MM.1S (cell line): ENCODE measurements around the gene SMOC1.

Source experiments
- DNase-seq: peaks from one replicate; pipeline ENCODE4 v3.0.0-alpha.2; 2015
- H2AFZ ChIP-seq: fragments of 300-600 bp; sonication (generic); 2 replicates; pipeline ENCODE4 v1.6.0; 2016; ENCODE audit warnings: antibody characterized with exemption, low read length
- H3F3A ChIP-seq: fragments of 300-600 bp; sonication (generic); 2 replicates; pipeline ENCODE4 v1.6.1; 2016; ENCODE audit warnings: mild to moderate bottlenecking, antibody characterized with exemption, low read length, moderate library complexity, mixed read lengths; ENCODE audit not compliant: insufficient read depth
- H3K27ac ChIP-seq: fragments of 300-600 bp; sonication (generic); 2 replicates; pipeline ENCODE4 v1.5.1; 2016; ENCODE audit warnings: mild to moderate bottlenecking, low read length
- H3K27me3 ChIP-seq: fragments of 300-600 bp; sonication (generic); replicated peaks from 2 replicates; pipeline ENCODE4 v1.6.0; 2016; ENCODE audit warnings: low read length; ENCODE audit not compliant: insufficient read depth
- H3K36me3 ChIP-seq: fragments of 300-600 bp; sonication (generic); replicated peaks from 2 replicates; pipeline ENCODE4 v1.6.1; 2016; ENCODE audit warnings: mild to moderate bottlenecking, low read length, mixed read lengths; ENCODE audit not compliant: insufficient read depth
- H3K4me1 ChIP-seq: fragments of 300-600 bp; sonication (generic); 2 replicates; pipeline ENCODE4 v1.6.1; 2016; ENCODE audit warnings: low read length, mixed read lengths
- H3K4me2 ChIP-seq: fragments of 300-600 bp; sonication (generic); 2 replicates; pipeline ENCODE4 v1.6.0; 2016; ENCODE audit warnings: low read depth, low read length
- H3K4me3 ChIP-seq: fragments of 300-600 bp; sonication (generic); 2 replicates; pipeline ENCODE4 v1.5.1; 2016; ENCODE audit warnings: low read length, mixed read lengths
- H3K79me2 ChIP-seq: fragments of 300-600 bp; sonication (generic); 2 replicates; pipeline ENCODE4 v1.6.1; 2016; ENCODE audit warnings: mixed run types, low read length, mixed read lengths
- H3K9ac ChIP-seq: fragments of 300-600 bp; sonication (generic); 2 replicates; pipeline ENCODE4 v1.6.1; 2016; ENCODE audit warnings: low read length, mixed read lengths
- H3K9me2 ChIP-seq: fragments of 300-600 bp; sonication (generic); replicated peaks from 2 replicates; pipeline ENCODE4 v1.6.1; 2016; ENCODE audit warnings: mild to moderate bottlenecking, low read length, mixed read lengths; ENCODE audit not compliant: insufficient read depth
- H3K9me3 ChIP-seq: fragments of 300-600 bp; sonication (generic); replicated peaks from 2 replicates; pipeline ENCODE4 v1.6.1; 2016; ENCODE audit warnings: mild to moderate bottlenecking, low read length, mixed read lengths; ENCODE audit not compliant: insufficient read depth
- H4K20me1 ChIP-seq: fragments of 300-600 bp; sonication (generic); 2 replicates; pipeline ENCODE4 v1.6.1; 2016; ENCODE audit warnings: mild to moderate bottlenecking, low read length, moderate library complexity, mixed read lengths; ENCODE audit not compliant: insufficient read depth
- EZH2 ChIP-seq: fragments of 300-600 bp; sonication (generic); optimal IDR thresholded peaks from 2 replicates; pipeline ENCODE3; 2017; ENCODE audit warnings: low read depth, mild to moderate bottlenecking, antibody characterized with exemption, low read length, mixed read lengths
- EZH2phosphoT487 ChIP-seq: fragments of 300-600 bp; sonication (generic); IDR thresholded peaks from 2 replicates; pipeline ENCODE4 v1.6.1; 2018; ENCODE audit warnings: antibody characterized with exemption, low read length
- TF ChIP-seq, protein P1 (sequence below): fragments of 300-600 bp; sonication (generic); IDR thresholded peaks from 2 replicates; pipeline ENCODE4 v1.5.1; 2016; ENCODE audit warnings: antibody characterized with exemption, low read length, mixed read lengths

The SMOC1 gene

DNA sequence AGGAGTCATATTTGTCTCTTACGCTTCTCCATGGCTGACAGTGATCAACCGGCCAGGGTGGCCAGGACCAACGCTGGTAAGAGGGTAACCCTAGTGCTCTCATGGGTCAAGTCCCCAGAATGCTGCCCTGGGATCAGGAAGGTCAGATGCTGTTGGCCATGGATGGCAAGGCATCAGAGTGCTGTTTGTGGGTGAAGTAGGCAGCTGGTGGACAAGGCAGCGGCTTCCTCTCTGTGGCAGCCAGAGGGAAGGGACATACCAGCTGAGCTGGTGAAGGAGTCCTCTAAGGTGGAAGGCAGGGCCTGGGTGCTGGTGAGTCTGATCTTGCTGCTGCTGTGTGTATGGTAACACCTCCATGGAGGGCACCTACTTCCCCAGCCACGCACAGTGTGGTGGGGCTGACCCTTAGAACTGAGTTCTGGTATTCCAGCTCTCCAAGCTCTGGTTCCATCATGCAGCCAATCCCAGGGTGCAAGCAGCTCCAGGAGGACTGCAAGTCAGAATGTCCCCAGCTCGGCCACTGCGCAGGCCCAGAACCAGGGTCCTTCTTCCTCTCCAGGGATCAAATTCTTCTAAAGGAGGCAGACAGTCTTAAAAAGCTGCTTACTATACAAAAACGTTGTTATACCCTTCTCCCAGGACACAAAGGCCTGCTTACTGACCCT is 13.4 kb upstream of the SMOC1 start:
- Histone ChIP-seq H4K20me1 (no peaks in the 10 kb centered on the region), H3K4me1 (no peaks in the 10 kb centered on the region), H3K4me2 (no peak overlapping the region), H3K79me2 (no peaks in the 10 kb centered on the region), H3K27me3 (no peaks in the 10 kb centered on the region), H3K4me3 (no peak overlapping the region), H3K9me3 (no peaks in the 10 kb centered on the region), H3K9ac (no peak overlapping the region), H3F3A (no peaks in the 10 kb centered on the region), H3K36me3 (no peaks in the 10 kb centered on the region), H3K27ac (no peak overlapping the region), H2AFZ (no peak overlapping the region), H3K9me2 (no peaks in the 10 kb centered on the region)
- no peak for DNase-seq
- no peak for TF ChIP-seq EZH2

DNA sequence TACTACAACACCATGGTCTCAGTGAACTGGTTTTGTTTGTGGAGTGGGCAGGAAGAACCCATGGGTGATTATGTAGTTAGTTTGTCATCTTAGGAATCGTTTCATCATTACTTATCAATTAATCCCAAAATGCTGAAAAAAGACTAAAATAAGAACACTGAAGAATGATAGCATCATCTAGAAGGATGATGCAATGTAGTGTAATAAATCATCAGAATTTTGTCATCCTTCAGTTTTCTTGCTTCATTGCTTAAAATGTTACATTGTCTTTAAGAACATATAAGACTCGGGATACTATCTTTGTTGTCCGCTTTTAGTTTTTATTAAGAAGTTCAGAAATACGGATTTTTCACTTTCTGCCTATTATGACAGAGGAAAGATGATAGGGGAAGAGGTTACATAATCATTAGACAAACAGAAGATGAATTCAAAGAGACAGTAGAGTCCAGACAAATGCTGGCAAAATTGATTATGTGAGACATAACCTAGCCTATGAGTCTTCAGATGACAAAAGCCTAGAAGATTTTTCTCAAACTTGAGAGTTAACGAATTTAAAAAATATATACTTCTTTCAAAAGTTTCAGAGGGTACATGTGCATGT is 10.8 kb upstream of the SMOC1 start:
- H4K20me1 ChIP-seq, result no peaks in the 10 kb centered on the region
- no peaks in the 10 kb centered on the region for H3K9me3 ChIP-seq
- no peak for DNase-seq
- H3K4me2 ChIP-seq, result no peak overlapping the region
- H3K9me2 ChIP-seq, result no peaks in the 10 kb centered on the region
- H3K27ac ChIP-seq, result no peak overlapping the region
- H3K4me1 ChIP-seq, result no peaks in the 10 kb centered on the region
- TF ChIP-seq EZH2phosphoT487, result no peak
- TF ChIP-seq, protein P1, sequence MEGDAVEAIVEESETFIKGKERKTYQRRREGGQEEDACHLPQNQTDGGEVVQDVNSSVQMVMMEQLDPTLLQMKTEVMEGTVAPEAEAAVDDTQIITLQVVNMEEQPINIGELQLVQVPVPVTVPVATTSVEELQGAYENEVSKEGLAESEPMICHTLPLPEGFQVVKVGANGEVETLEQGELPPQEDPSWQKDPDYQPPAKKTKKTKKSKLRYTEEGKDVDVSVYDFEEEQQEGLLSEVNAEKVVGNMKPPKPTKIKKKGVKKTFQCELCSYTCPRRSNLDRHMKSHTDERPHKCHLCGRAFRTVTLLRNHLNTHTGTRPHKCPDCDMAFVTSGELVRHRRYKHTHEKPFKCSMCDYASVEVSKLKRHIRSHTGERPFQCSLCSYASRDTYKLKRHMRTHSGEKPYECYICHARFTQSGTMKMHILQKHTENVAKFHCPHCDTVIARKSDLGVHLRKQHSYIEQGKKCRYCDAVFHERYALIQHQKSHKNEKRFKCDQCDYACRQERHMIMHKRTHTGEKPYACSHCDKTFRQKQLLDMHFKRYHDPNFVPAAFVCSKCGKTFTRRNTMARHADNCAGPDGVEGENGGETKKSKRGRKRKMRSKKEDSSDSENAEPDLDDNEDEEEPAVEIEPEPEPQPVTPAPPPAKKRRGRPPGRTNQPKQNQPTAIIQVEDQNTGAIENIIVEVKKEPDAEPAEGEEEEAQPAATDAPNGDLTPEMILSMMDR, result no peak
- TF ChIP-seq EZH2, result no peak
- no peak overlapping the region for H3K4me3 ChIP-seq
- H3K79me2 ChIP-seq, result no peaks in the 10 kb centered on the region
- H3K36me3 ChIP-seq, result no peaks in the 10 kb centered on the region
- H3K9ac ChIP-seq, result no peak overlapping the region
- H3K27me3 ChIP-seq, result no peaks in the 10 kb centered on the region
- no peaks in the 10 kb centered on the region for H3F3A ChIP-seq
- H2AFZ ChIP-seq, result no peak overlapping the region

DNA sequence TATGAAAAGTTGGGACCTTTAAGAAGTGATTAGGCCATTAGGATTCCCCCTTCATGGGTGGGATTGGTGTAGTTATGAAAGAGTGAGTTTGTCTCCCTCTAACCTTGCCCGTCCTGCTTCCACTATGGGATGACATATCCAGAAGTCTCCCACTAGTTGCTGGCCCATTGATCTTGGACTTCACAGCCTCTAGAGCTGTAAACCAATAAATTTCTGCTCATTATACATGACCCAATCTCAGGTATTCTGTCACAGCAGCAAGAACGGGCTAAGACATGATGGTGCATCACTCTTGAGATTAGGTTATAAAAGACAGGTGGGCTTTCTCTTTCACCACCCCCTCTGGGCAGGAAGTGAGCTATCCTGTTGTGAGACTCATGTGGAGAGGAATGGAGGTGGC is 8.6 kb upstream of the SMOC1 start:
- H3K4me3 ChIP-seq, result no peak overlapping the region
- no peak overlapping the region for H3K27ac ChIP-seq
- no peak overlapping the region for H3K4me2 ChIP-seq
- H3K4me1 ChIP-seq, result no peaks in the 10 kb centered on the region
- H3K27me3 ChIP-seq, result no peaks in the 10 kb centered on the region
- no peak overlapping the region for H3K9ac ChIP-seq
- no peak overlapping the region for H2AFZ ChIP-seq
- H3K9me2 ChIP-seq, result no peaks in the 10 kb centered on the region
- no peaks in the 10 kb centered on the region for H3K36me3 ChIP-seq
- no peak for TF ChIP-seq EZH2
- TF ChIP-seq, protein P1, result no peak
- TF ChIP-seq EZH2phosphoT487, result no peak
- no peaks in the 10 kb centered on the region for H4K20me1 ChIP-seq
- H3K79me2 ChIP-seq, result no peaks in the 10 kb centered on the region
- no peak for DNase-seq
- no peaks in the 10 kb centered on the region for H3K9me3 ChIP-seq
- H3F3A ChIP-seq, result no peaks in the 10 kb centered on the region
